GM12878 (cell line): ENCODE data around the gene TRIM38. TPM values are rescaled to one million over a fixed set of nuclear protein-coding genes. Genes with fewer than 3 reads are reported as not detected.

Experiments used
- ATAC-seq: fragments of 200-7000 bp; cut with Tn5 transposase; 3 replicates; pipeline ENCODE4 v1.9.1; 2020; ENCODE audit warnings: mild to moderate bottlenecking, moderate library complexity
- BruUV-seq: library from RNA; stranded (reverse); fragments of 400-500 nt; replicated peaks from 2 replicates; lab custom pipeline; 2021; lab: Mats Ljungman, UMichigan
- CTCF ChIA-PET: fragments of 300-600 bp; sonication (Branson Sonifier 250); formaldehyde crosslinking; extraction: SDS; loops from one replicate; lab custom pipeline; 2021; ENCODE audit warnings: inconsistent platforms; lab: Yijun Ruan, JAX
- POLR2A ChIA-PET: fragments of 350-600 bp; formaldehyde crosslinking; extraction: SDS; loops from one replicate; lab custom pipeline; 2021; ENCODE audit warnings: inconsistent platforms; lab: Charles Lee
- RAD21 ChIA-PET: fragments of 300-600 bp; sonication (Branson Sonifier 250); formaldehyde crosslinking; loops from one replicate; lab custom pipeline; 2023; ENCODE audit warnings: antibody characterized with exemption; ENCODE audit not compliant: unreplicated experiment; lab: Charles Lee
- SMC1A ChIA-PET: fragments of 300-600 bp; sonication (Branson Sonifier 250); formaldehyde crosslinking; loops from one replicate; lab custom pipeline; 2023; ENCODE audit not compliant: unreplicated experiment, uncharacterized antibody; lab: Charles Lee
- DNase-seq: peaks from one replicate; pipeline ENCODE4 v3.0.0-alpha.2; 2011; ENCODE audit warnings: low read depth, low spot score
- FAIRE-seq: peaks from 3 replicates; lab custom pipeline; 2011; peaks lifted over from hg19 to GRCh38; lab: Jason Lieb, UNC
- H2AFZ ChIP-seq: 2 replicates; pipeline ENCODE4 v1.6.0; 2011; ENCODE audit warnings: low read depth, low read length, control low read depth; ENCODE audit not compliant: control insufficient read depth
- H3K27ac ChIP-seq: 2 replicates; pipeline ENCODE4 v1.5.1; 2011; ENCODE audit warnings: control low read depth; ENCODE audit not compliant: control insufficient read depth, insufficient read depth
- H3K27me3 ChIP-seq, 2 experiments: replicated peaks in 1 of 2; 2 replicates each; pipeline versions ENCODE4 v1.6.0 to v1.6.1; 2011; ENCODE audit warnings: low read length in 1 of 2; ENCODE audit not compliant: control insufficient read depth in 2 of 2, insufficient read depth in 2 of 2
- H3K36me3 ChIP-seq, 2 experiments: 2 replicates each; pipeline ENCODE4 v1.5.1; 2011; ENCODE audit warnings: low read length in 1 of 2; ENCODE audit not compliant: control insufficient read depth in 2 of 2, insufficient read depth in 2 of 2
- H3K4me1 ChIP-seq: 2 replicates; pipeline ENCODE4 v1.6.1; 2011; ENCODE audit warnings: mild to moderate bottlenecking, low read length, moderate library complexity, mixed read lengths; ENCODE audit not compliant: control insufficient read depth, insufficient read depth
- H3K4me2 ChIP-seq: 2 replicates; pipeline ENCODE4 v1.6.0; 2011; ENCODE audit warnings: control low read depth; ENCODE audit not compliant: control insufficient read depth, insufficient read depth
- H3K4me3 ChIP-seq: fragments of 200-600 bp; sonication (generic); 2 replicates; pipeline ENCODE4 v1.5.1; 2016
- H3K79me2 ChIP-seq: 2 replicates; pipeline ENCODE4 v1.6.0; 2011; ENCODE audit warnings: low read length; ENCODE audit not compliant: control insufficient read depth, insufficient read depth
- H3K9ac ChIP-seq: 2 replicates; pipeline ENCODE4 v1.8.0; 2011; ENCODE audit warnings: low read length, control low read depth, mixed read lengths; ENCODE audit not compliant: control insufficient read depth, insufficient read depth
- H3K9me3 ChIP-seq: replicated peaks from 3 replicates; pipeline ENCODE4 v1.5.1; 2011; ENCODE audit warnings: mild to moderate bottlenecking, low read length; ENCODE audit not compliant: control insufficient read depth, insufficient read depth
- H4K20me1 ChIP-seq: 2 replicates; pipeline ENCODE4 v1.6.0; 2011; ENCODE audit not compliant: control insufficient read depth, insufficient read depth
- CEBPB ChIP-seq, 2 experiments: fragments of 150-350 bp in 1 of 2; IDR thresholded peaks; 2 replicates each; pipeline ENCODE4 v1.6.1; 2012 to 2014; ENCODE audit warnings: low read depth in 2 of 2, low read length in 2 of 2, borderline replicate concordance in 1 of 2, inconsistent platforms in 1 of 2
- CTCF ChIP-seq, 3 experiments: IDR thresholded peaks in 2 of 3; conservative IDR thresholded peaks in 1 of 3; 2 replicates each; pipeline ENCODE4 v1.5.1; 2011; ENCODE audit warnings: low read depth in 3 of 3, low read length in 3 of 3, mild to moderate bottlenecking in 3 of 3, control low read depth in 2 of 3, moderate library complexity in 2 of 3, inconsistent platforms in 1 of 3, mixed read lengths in 1 of 3; ENCODE audit not compliant: control insufficient read depth in 2 of 3, insufficient read depth in 1 of 3; ENCODE audit errors: extremely low read depth in 1 of 3
- MYC ChIP-seq: IDR thresholded peaks from 2 replicates; pipeline ENCODE4 v1.6.1; 2011; ENCODE audit warnings: mild to moderate bottlenecking, low read length, moderate library complexity, inconsistent platforms; ENCODE audit not compliant: insufficient read depth, insufficient replicate concordance, insufficient read length, severe bottlenecking
- NFYB ChIP-seq: IDR thresholded peaks from 2 replicates; pipeline ENCODE4 v1.6.1; 2011; ENCODE audit warnings: low read depth, mild to moderate bottlenecking, low read length, improper control_type of control experiment, moderate library complexity; ENCODE audit not compliant: insufficient read depth
- POU2F2 ChIP-seq: IDR thresholded peaks from 3 replicates; pipeline ENCODE4 v1.6.1; 2011; ENCODE audit warnings: low read depth, mild to moderate bottlenecking, low read length, borderline replicate concordance
- RB1 ChIP-seq: fragments of 450-650 bp; formaldehyde crosslinking; IDR thresholded peaks from 2 replicates; pipeline ENCODE4 v1.6.1; 2017; ENCODE audit warnings: mild to moderate bottlenecking, borderline replicate concordance
- SIX5 ChIP-seq: IDR thresholded peaks from 2 replicates; pipeline ENCODE4 v1.6.1; 2011; ENCODE audit warnings: mild to moderate bottlenecking, low read depth, low read length, moderate library complexity; ENCODE audit not compliant: severe bottlenecking
- WGBS: methylation state at CpG from one replicate; pipeline ENCODE4 v1.1.6; 2016; ENCODE audit warnings: low lambda C conversion rate; ENCODE audit not compliant: insufficient replicate concordance, insufficient coverage; ENCODE audit errors: missing lambda C conversion rate; 5-methylcytosine and 5-hydroxymethylcytosine counted together
- in situ Hi-C: fragments of 300-500 bp; cut with MboI; formaldehyde crosslinking; loops from 9 replicates; pipeline ENCODE4 v1.14.3; 2018; ENCODE audit warnings: mixed read lengths
- intact Hi-C: fragments of 100-400 bp; cut with micrococcal nuclease; formaldehyde crosslinking; loops from one replicate; pipeline ENCODE4 v1.14.2; 2022; ENCODE audit not compliant: unreplicated experiment
- polyA plus RNA-seq, 11 experiments: library from polyadenylated mRNA; depleted of rRNA in 4 of 11; unstranded in 6 of 11; stranded (reverse) in 5 of 11; fragments of >200 nt; fragmentation: Nextera tagmentation in 4 of 11; fragmentation: Illumina TruSeq in 1 of 11; extraction: Ambion mirVana in 4 of 11; extraction: Trizol in 1 of 11; gene quantifications; 1 replicate in 1 of 11; 2 replicates in 10 of 11; pipeline versions ENCODE4 v1.2.1 to v1.2.3, GENCODE V29; 2011 to 2016; ENCODE audit warnings: inconsistent platforms in 2 of 11, missing spikeins in 2 of 11, low read depth in 1 of 11
- total RNA-seq, 4 experiments: library from RNA; depleted of rRNA in 3 of 4; stranded (reverse); fragments of >200 nt in 3 of 4; fragmentation: Illumina TruSeq in 1 of 4; extraction: Trizol in 1 of 4; gene quantifications; 2 replicates each; pipeline versions ENCODE4 v1.2.1 to v1.2.3, GENCODE V29; 2013 to 2021

Gene TRIM38
- total and polyA plus RNA-seq, 10 of the 15 experiments (the other 5 are each of a cell fraction or from before 2014, with no cell fraction given), result 4.5 to 14.7 (median 11.1) TPM

- ChIA-PET RAD21 (interaction anchor here (0.7 to 4.2 kb wide), 11 partner anchors 10 to 1124 kb away, joined by 3 to 53 read pairs (median 6); a partner anchor contains a TSS), CTCF (interaction anchor here (1.1 to 12.3 kb wide), 6 partner anchors 9 to 75 kb away, joined by 3 to 117 read pairs (median 16); a partner anchor contains a TSS), POLR2A (interaction anchor here (0.6 to 4.2 kb wide), 8 partner anchors 9 to 1870 kb away, joined by 3 to 50 read pairs (median 10); partner anchors contain the start of gene TRIM38), SMC1A (interaction anchor here (0.7 to 4.4 kb wide), 11 partner anchors 9 to 74 kb away, joined by 3 to 36 read pairs (median 4); a partner anchor contains a TSS)
- peak overlapping the region; percentile 98 for H3K27ac ChIP-seq
- peak overlapping the region; percentile 62; the same call in 1 of the 2 replicates for H3K4me3 ChIP-seq
- H3K9ac ChIP-seq, result peak overlapping the region; percentile 76
- peaks cover 7% of the 10 kb centered on the region for H3K9me3 ChIP-seq
- peaks cover 8% of the 10 kb centered on the region for H3K4me1 ChIP-seq
- in situ Hi-C loops, result no loop called here
- ATAC-seq (no peak), FAIRE-seq (no peak), DNase-seq (no peak)
- H3K79me2 ChIP-seq, result no peaks in the 10 kb centered on the region
- no TSS peak for BruUV-seq
- no peak for TF ChIP-seq POU2F2
- no peak for TF ChIP-seq SIX5
- no peak for TF ChIP-seq CEBPB (IDR thresholded peaks at IDR 0.05; ENCODE audit: borderline replicate concordance in 1 of 2, low read depth in 2 of 2, low read length in 2 of 2)
- TF ChIP-seq NFYB, result no peak
- no peak for TF ChIP-seq MYC
- no peak for TF ChIP-seq RB1
- TF ChIP-seq CTCF (IDR thresholded peaks at IDR 0.05 in 2 of 3, conservative IDR thresholded peaks at IDR 0.05 in 1 of 3; ENCODE audit: control insufficient read depth in 2 of 3, extremely low read depth in 1 of 3, insufficient read depth in 1 of 3, low read depth in 3 of 3, low read length in 3 of 3), result no peak
- H4K20me1 ChIP-seq, result no peaks in the 10 kb centered on the region
- H3K27me3 ChIP-seq, result no peaks in the 10 kb centered on the region
- intact Hi-C loops, result loop anchor here (10.0 kb wide), 1 partner anchor 1088 kb away; the partner anchor contains the start of gene RIPOR2
- H3K4me2 ChIP-seq, result peak overlapping the region; percentile 70
- H3K36me3 ChIP-seq, result no peaks in the 10 kb centered on the region
- H2AFZ ChIP-seq, result peak overlapping the region; percentile 54
- WGBS, result 11% methylated on average over 1 of the region's 1 CpG
These were observed 60.1 kb downstream of the TRIM38 start for GRCh38 chr6:26022737-26023136.
